Cardiac fibroblast (primary cell): ENCODE data around the gene PLEKHG5.

Source experiments
- DNase-seq, 2 donors: peaks; one replicate each; pipeline versions ENCODE4 v3.0.0 to v3.0.0-alpha.2; 2010; ENCODE audit warnings: low read depth in 2 of 2
- H3K4me3 ChIP-seq, 2 donors: replicated peaks in 1 of 2; 1 replicate in 1 of 2; 2 replicates in 1 of 2; pipeline ENCODE4 v1.5.1; 2011; ENCODE audit warnings: low read depth in 2 of 2, low read length in 2 of 2, mild to moderate bottlenecking in 2 of 2, moderate library complexity in 1 of 2
- CTCF ChIP-seq: IDR thresholded peaks from one replicate; pipeline ENCODE4 v1.5.1; 2011; ENCODE audit warnings: low read depth, mild to moderate bottlenecking, low read length, inconsistent platforms

PLEKHG5 gene

GRCh38 chr1:6497867-6498575 is 6.6 kb upstream of the PLEKHG5 start:
- no peak for DNase-seq
- no peak for TF ChIP-seq CTCF
- peak overlapping the region; percentile 63 to 73 for H3K4me3 ChIP-seq

GRCh38 chr1:6497215-6497866 is 5.9 kb upstream of the PLEKHG5 start:
- DNase-seq, result peak; percentile 40 to 58
- peak overlapping the region; percentile 68 to 73 for H3K4me3 ChIP-seq
- TF ChIP-seq CTCF, result no peak

- DNase-seq, result no peak
- H3K4me3 ChIP-seq, result peak overlapping the region; percentile 68 to 73
- TF ChIP-seq CTCF, result no peak
These were observed 5.4 kb upstream of the PLEKHG5 start for GRCh38 chr1:6496890-6497214.

- peak overlapping the region; percentile 68 to 73 for H3K4me3 ChIP-seq
- TF ChIP-seq CTCF, result no peak
- no peak for DNase-seq
These were observed 4.9 kb upstream of the PLEKHG5 start for GRCh38 chr1:6496365-6496721.

GRCh38 chr1:6495540-6496364 is 4.3 kb upstream of the PLEKHG5 start:
- peak overlapping the region in 1 of 2 donors; percentile 73 for H3K4me3 ChIP-seq
- DNase-seq, result no peak
- TF ChIP-seq CTCF, result no peak

- H3K4me3 ChIP-seq, result no peak overlapping the region
- no peak for DNase-seq
- TF ChIP-seq CTCF, result no peak
These were observed 3.6 kb upstream of the PLEKHG5 start for GRCh38 chr1:6495041-6495441.
